Muscle layer of colon (tissue), 2 donors: ENCODE data around the gene MYO1B.

Experiments used
- H3K27ac ChIP-seq: one replicate; pipeline ENCODE4 v1.7.0; 2013; ENCODE audit warnings: low read depth, mild to moderate bottlenecking, low read length, moderate library complexity
- H3K27me3 ChIP-seq, 2 donors: one replicate each; pipeline ENCODE4 v1.7.0; 2013; ENCODE audit warnings: low read length in 2 of 2, mild to moderate bottlenecking in 2 of 2; ENCODE audit not compliant: insufficient read depth in 2 of 2, control insufficient read depth in 1 of 2
- H3K36me3 ChIP-seq: one replicate; pipeline ENCODE4 v1.7.0; 2013; ENCODE audit warnings: mild to moderate bottlenecking, low read length; ENCODE audit not compliant: insufficient read depth
- H3K4me1 ChIP-seq: one replicate; pipeline ENCODE4 v1.7.0; 2013; ENCODE audit warnings: mild to moderate bottlenecking, low read length; ENCODE audit not compliant: insufficient read depth
- H3K4me3 ChIP-seq, 2 donors: one replicate each; pipeline ENCODE4 v1.7.0; 2013; ENCODE audit warnings: low read length in 2 of 2, low read depth in 1 of 2, mild to moderate bottlenecking in 1 of 2, moderate library complexity in 1 of 2
- H3K9ac ChIP-seq: one replicate; pipeline ENCODE4 v1.7.0; 2013; ENCODE audit warnings: low read length
- H3K9me3 ChIP-seq: one replicate; pipeline ENCODE4 v1.7.0; 2013; ENCODE audit warnings: mild to moderate bottlenecking, low read length
- donor health status: abdominal sarcoma.
- donor health status: Adenocarcinoma of cecum.

The MYO1B gene

GRCh38 chr2:191247381-191248057, 2.3 kb downstream of the MYO1B start:
- Histone ChIP-seq H3K4me1 (no peaks in the 10 kb centered on the region), H3K27ac (no peak overlapping the region), H3K36me3 (no peaks in the 10 kb centered on the region), H3K9ac (no peak overlapping the region), H3K27me3 (peaks cover 0 to 8% of the 10 kb centered on the region in 2 donors), H3K4me3 (no peak overlapping the region), H3K9me3 (no peaks in the 10 kb centered on the region)

- Histone ChIP-seq H3K9ac (no peak overlapping the region), H3K27ac (no peak overlapping the region), H3K36me3 (no peaks in the 10 kb centered on the region), H3K27me3 (peaks cover 0 to 8% of the 10 kb centered on the region in 2 donors), H3K9me3 (no peaks in the 10 kb centered on the region), H3K4me1 (no peaks in the 10 kb centered on the region), H3K4me3 (no peak overlapping the region)
Measured at GRCh38 chr2:191249156-191249813, 4.1 kb downstream of the MYO1B start.

- H3K4me1 ChIP-seq, result no peaks in the 10 kb centered on the region
- H3K4me3 ChIP-seq, result no peak overlapping the region
- H3K27ac ChIP-seq, result no peak overlapping the region
- H3K36me3 ChIP-seq, result no peaks in the 10 kb centered on the region
- no peak overlapping the region for H3K9ac ChIP-seq
- H3K9me3 ChIP-seq, result no peaks in the 10 kb centered on the region
- peaks cover 0 to 8% of the 10 kb centered on the region in 2 donors for H3K27me3 ChIP-seq
Measured at GRCh38 chr2:191250400-191250799, 5.2 kb downstream of the MYO1B start.

- Histone ChIP-seq H3K27ac (no peak overlapping the region), H3K4me3 (no peak overlapping the region), H3K4me1 (no peaks in the 10 kb centered on the region)
Measured at GRCh38 chr2:191250986-191251385, 5.8 kb downstream of the MYO1B start.

GRCh38 chr2:191252699-191253098, 7.5 kb downstream of the MYO1B start:
- Histone ChIP-seq H3K4me3 (no peak overlapping the region), H3K9ac (no peak overlapping the region), H3K27me3 (no peaks in the 10 kb centered on the region), H3K27ac (no peak overlapping the region), H3K36me3 (no peaks in the 10 kb centered on the region), H3K4me1 (no peaks in the 10 kb centered on the region), H3K9me3 (no peaks in the 10 kb centered on the region)

More at GRCh38 chr2:191250986-191251385, 5.8 kb downstream of the MYO1B start:
- no peaks in the 10 kb centered on the region for H3K9me3 ChIP-seq
- no peak overlapping the region for H3K9ac ChIP-seq
- H3K36me3 ChIP-seq, result no peaks in the 10 kb centered on the region
- peaks cover 0 to 2% of the 10 kb centered on the region in 2 donors for H3K27me3 ChIP-seq

- H3K27ac ChIP-seq, result no peak overlapping the region
- no peaks in the 10 kb centered on the region for H3K27me3 ChIP-seq
- H3K36me3 ChIP-seq, result no peaks in the 10 kb centered on the region
- no peaks in the 10 kb centered on the region for H3K4me1 ChIP-seq
- no peaks in the 10 kb centered on the region for H3K9me3 ChIP-seq
- no peak overlapping the region for H3K4me3 ChIP-seq
- no peak overlapping the region for H3K9ac ChIP-seq
Measured at GRCh38 chr2:191253476-191253875, 8.3 kb downstream of the MYO1B start.

GRCh38 chr2:191255271-191255670, 10.1 kb downstream of the MYO1B start:
- H3K36me3 ChIP-seq, result no peaks in the 10 kb centered on the region
- no peak overlapping the region for H3K27ac ChIP-seq
- no peaks in the 10 kb centered on the region for H3K27me3 ChIP-seq
- H3K4me3 ChIP-seq, result no peak overlapping the region
- no peaks in the 10 kb centered on the region for H3K4me1 ChIP-seq
- no peaks in the 10 kb centered on the region for H3K9me3 ChIP-seq
- no peak overlapping the region for H3K9ac ChIP-seq

GRCh38 chr2:191255756-191256312, 10.6 kb downstream of the MYO1B start:
- Histone ChIP-seq H3K9me3 (no peaks in the 10 kb centered on the region), H3K27ac (no peak overlapping the region), H3K9ac (no peak overlapping the region), H3K4me1 (no peaks in the 10 kb centered on the region), H3K27me3 (no peaks in the 10 kb centered on the region), H3K4me3 (no peak overlapping the region), H3K36me3 (no peaks in the 10 kb centered on the region)

GRCh38 chr2:191257934-191258333, 12.7 kb downstream of the MYO1B start:
- Histone ChIP-seq H3K27me3 (no peaks in the 10 kb centered on the region), H3K4me1 (no peaks in the 10 kb centered on the region)

GRCh38 chr2:191258996-191259395, 13.8 kb downstream of the MYO1B start:
- Histone ChIP-seq H3K4me3 (no peak overlapping the region), H3K27ac (no peak overlapping the region), H3K9ac (no peak overlapping the region)

More at GRCh38 chr2:191257934-191258333, 12.7 kb downstream of the MYO1B start:
- no peak overlapping the region for H3K27ac ChIP-seq
- H3K9me3 ChIP-seq, result no peaks in the 10 kb centered on the region
- no peak overlapping the region for H3K9ac ChIP-seq
- no peaks in the 10 kb centered on the region for H3K36me3 ChIP-seq
- H3K4me3 ChIP-seq, result no peak overlapping the region

GRCh38 chr2:191262436-191262835, 17.2 kb downstream of the MYO1B start:
- H3K9me3 ChIP-seq, result no peaks in the 10 kb centered on the region
- H3K27ac ChIP-seq, result no peak overlapping the region
- no peaks in the 10 kb centered on the region for H3K36me3 ChIP-seq

More at GRCh38 chr2:191258996-191259395, 13.8 kb downstream of the MYO1B start:
- Histone ChIP-seq H3K36me3 (no peaks in the 10 kb centered on the region), H3K4me1 (no peaks in the 10 kb centered on the region), H3K27me3 (no peaks in the 10 kb centered on the region), H3K9me3 (no peaks in the 10 kb centered on the region)

More at GRCh38 chr2:191262436-191262835, 17.2 kb downstream of the MYO1B start:
- Histone ChIP-seq H3K9ac (no peak overlapping the region), H3K4me1 (peaks cover 15% of the 10 kb centered on the region), H3K27me3 (no peaks in the 10 kb centered on the region), H3K4me3 (no peak overlapping the region)
